Ramos (cell line): Measurements from ENCODE around the gene COLGALT1.
"Not testable (repeated sequence)": the region's sequence is repeated elsewhere in the genome, so short reads cannot be mapped to it uniquely, and the experiment has no call there.

ENCODE experiments used
- in situ Hi-C: fragments of 300-500 bp; cut with MboI; formaldehyde crosslinking; loops from one replicate; pipeline ENCODE4 v1.14.3; 2022; ENCODE audit warnings: low sequenced_read_pairs; ENCODE audit not compliant: unreplicated experiment

The COLGALT1 gene

DNA sequence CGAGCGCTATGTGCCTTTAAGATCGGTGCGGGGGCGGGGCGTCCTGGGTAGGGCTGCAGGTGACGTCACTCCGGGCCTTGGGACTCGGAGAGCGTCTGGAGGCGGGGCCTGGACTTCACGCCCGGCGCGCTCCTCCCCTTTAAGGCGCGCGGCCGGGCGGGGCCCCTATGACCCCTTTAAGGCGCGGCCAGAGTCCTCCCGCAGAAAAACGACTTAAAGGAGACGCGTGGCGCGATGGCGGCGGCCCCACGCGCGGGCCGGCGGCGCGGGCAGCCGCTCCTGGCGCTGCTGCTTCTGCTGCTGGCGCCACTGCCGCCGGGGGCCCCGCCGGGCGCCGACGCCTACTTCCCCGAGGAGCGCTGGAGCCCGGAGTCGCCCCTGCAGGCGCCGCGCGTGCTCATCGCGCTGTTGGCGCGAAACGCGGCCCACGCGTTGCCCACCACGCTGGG is at the start of gene COLGALT1:
COLGALT1 (plus strand) TSS at position 170 of the 449 bp plus-strand sequence; CDS start at position 235, 65 bp downstream.
- in situ Hi-C loops: no loop called here

DNA sequence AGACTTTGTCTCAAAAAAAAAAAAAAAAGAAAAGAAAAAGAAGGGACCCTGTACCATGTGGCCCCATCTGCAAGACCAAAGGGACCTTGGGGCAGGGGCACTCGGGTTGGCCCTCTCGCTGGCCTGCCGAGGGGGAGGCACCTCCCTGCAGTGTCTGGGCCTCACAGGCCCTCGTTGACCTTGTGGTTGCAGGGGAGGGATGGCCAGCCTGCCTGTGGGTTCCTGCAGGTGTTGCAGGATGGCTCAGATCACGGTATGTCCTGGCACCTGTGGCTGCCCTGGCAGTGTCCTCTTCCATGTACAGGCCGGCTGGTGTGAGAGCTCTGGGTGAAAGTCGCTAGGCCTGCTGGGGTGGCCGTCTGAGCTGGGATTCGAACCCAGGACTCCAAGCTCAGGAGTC is 48.7 kb upstream of the COLGALT1 start:
- in situ Hi-C loops: no loop called here

DNA sequence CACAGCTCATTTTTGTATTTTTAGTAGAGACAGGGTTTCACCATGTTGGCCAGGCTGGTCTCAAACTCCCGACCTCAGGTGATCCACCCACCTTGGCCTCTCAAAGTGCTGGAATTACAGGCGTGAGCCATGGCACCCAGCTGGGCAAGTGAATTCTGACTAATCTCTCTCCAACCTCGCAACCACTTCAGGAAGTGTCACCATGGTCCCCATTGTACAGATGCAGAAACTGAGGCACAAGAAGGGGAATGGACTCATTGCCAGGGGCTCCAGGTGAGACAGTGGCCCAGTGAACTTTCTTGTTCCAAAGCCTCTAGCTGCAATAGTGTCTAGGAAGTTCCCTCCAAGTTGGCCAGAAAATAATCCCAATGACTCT is 46.9 kb upstream of the COLGALT1 start:
- in situ Hi-C loops: not testable (repeated sequence)

DNA sequence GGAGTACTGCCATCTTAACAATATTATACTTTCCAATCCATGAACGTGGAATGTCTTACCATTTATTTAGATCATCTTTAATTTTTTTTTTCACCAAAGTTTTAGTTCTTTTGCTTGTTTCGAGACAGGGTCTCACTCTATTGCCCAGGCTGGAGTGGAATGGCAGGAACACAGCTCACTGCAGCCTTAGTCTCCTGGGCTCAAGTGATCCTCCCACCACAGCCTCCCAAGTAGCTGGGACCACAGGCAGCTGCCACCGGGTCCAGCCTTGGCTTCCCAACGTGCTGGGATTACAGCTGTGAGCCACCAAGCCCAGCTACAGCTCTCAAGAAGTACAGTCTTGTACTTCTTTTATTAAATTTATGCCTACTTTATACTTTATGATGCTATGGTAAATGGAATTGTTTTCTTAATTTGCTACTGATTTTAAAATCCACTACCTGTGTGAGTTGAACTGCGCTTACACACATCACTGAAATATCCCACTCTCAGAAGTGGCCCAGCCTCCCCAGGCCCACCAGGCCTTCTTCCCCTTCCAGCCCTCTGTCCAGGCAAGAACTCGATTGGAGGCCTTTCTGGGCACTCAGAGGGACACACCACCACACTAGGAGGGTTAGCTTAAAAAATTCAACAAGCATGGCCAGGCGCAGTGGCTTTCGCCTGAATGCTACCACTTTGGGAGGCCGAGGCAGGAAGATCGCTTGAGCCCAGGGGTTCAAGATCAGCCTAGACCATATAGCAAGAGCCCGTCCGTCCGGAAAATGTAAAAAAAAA is 45.0 kb upstream of the COLGALT1 start:
- in situ Hi-C loops: no loop called here

DNA sequence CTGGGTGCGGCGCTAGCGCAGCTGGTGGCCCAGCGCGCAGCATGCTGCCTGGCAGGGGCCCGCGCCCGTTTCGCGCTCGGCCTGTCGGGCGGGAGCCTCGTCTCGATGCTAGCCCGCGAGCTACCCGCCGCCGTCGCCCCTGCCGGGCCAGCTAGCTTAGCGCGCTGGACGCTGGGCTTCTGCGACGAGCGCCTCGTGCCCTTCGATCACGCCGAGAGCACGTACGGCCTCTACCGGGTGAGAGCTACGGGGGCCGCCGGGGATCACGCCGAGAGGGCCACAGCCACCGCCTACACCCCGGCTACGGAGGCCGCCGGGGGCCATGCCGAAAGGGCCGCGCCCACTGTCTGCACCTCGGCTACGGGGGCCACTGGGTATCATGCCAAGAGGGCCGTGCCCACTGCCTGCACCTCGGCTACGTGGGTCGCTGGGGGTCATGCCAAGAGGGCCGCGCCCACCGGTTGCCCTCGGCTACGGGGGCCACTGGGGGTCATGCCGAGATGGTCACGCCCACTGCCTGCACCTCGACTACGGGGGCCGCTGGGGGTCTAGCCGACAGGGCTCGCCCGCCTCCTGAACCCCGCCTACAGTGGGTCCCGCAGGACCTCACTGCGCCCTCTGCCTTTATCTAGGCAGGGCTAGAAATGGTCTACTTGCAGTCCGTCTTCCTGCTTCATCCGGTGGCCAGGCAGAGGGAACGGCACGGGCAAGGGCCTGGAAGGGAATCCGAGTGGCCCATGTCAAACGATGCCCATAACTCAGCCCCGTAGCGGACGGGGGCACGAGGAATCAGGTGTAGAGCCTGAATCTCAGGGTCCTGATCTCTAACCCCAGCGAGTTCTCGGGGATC is 43.5 kb upstream of the COLGALT1 start:
- in situ Hi-C loops: no loop called here

DNA sequence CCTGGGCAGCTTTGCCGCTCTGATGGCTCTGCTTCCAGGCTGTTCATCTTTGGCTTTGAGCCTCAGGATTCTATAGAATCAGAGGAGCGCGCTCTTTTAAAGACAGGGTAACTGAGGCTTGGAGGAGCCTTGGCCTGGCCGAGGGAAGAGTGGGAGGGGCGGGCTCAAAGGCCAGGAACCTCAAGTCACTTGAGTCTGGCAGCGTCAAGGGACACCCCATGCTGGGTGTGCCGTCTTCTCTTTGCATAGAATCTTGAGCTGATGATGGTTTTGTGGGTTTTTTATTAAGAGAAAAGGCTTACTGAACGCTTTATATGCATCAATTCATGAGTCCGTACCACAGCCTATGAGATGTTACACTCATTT is 42.9 kb upstream of the COLGALT1 start:
- in situ Hi-C loops: no loop called here

DNA sequence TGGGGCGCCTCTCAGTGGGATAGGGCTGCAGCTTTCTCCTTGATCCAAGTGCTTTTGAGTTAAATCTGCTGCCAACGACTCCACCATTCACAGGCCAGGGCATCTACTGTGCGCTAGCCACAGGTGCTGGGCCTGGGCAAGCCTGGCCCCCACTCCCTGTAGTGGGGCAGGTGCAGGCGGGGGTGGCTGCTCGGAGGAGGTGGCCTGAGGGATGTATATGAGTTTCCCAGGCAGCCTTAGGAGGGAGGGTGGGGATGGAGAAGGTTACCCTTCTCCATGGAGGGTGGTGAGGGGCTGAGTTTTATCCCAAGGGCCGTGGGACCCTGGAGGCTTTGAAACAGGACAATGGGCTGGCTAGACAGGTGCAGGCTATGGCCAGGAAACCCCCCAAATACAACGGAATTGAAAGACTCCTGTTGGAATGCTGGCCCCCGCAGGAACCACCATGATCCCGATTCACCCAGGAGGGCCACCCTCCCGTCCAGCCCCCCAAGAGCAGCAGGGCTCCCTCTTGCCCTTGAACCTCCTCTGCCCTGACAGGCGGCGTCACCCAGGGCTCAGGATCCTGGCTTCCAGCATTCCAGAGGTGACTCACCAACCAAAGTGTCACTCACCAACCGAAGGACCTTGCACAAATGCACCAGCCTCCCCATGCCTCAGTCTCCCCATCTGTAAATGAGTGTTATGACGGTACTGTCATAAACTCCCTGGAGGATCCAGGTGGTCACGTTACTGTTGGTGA is 39.9 kb upstream of the COLGALT1 start:
- in situ Hi-C loops: no loop called here

DNA sequence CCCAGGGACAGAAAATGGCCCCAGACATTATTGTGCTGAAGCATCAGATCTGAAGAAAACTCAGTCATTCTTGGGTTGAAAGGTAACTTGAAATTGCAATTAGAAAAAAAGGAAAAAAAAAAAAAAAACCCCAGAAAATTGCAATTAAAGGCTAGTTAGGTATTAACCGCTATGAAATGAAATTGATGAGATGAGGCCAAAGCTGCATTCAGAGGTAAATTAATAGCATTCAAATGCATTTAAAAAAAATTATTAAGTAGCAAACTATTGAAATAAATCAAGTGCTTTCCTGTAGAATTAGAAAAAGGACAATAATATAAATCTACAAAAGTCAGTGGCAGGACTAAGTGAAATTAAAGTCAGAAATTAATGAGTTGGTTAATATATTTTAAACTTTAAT is 37.6 kb upstream of the COLGALT1 start:
- in situ Hi-C loops: no loop called here

DNA sequence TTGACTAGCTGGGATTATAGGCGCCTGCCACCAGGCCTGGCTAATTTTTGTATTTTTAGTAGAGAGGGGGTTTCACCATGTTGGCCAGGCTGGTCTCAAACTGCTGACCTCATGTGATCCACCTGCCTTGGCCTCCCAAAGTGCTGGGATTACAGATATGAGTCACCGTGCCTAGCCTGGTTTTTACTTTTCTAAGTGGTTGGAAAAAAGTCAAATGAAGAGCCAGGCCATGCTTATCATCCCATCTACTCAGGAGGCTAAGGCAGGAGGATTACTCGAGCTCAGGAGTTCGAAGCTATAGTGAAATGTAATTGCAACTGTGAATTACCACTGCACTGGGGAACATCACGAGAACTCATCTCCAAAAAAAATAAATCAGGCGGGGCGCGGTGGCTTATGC is 36.8 kb upstream of the COLGALT1 start:
- in situ Hi-C loops: not testable (repeated sequence)

DNA sequence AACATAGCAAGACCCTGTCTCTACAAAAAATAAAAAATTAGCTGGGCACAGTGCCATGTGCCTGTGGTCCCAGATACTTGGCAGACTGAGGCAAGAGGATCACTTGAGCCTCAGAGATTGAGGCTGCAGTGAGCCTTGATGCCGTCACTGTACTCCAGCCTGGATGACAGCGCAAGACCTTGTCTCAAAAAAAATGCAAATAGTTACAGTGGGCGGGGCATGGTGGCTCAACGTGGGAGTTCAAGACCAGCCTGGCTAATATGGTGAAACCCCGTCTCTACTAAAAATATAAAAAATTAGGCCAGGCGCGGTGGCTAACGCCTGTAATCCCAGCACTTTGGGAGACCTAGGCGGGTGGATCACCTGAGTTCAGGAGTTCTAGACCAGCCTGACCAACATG is 35.5 kb upstream of the COLGALT1 start:
- in situ Hi-C loops: no loop called here

DNA sequence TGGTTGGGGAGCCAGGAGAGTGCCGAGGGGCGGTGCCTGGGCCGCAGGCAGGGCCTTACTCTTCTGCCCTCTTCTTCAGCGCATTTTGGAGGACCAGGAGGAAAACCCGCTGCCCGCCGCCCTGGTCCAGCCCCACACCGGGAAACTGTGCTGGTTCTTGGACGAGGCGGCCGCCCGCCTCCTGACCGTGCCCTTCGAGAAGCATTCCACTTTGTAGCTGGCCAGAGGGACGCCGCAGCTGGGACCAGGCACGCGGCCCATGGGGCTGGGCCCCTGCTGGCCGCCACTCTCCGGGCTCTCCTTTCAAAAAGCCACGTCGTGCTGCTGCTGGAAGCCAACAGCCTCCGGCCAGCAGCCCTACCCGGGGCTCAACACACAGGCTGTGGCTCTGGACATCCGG is 34.6 kb upstream of the COLGALT1 start:
- in situ Hi-C loops: no loop called here

DNA sequence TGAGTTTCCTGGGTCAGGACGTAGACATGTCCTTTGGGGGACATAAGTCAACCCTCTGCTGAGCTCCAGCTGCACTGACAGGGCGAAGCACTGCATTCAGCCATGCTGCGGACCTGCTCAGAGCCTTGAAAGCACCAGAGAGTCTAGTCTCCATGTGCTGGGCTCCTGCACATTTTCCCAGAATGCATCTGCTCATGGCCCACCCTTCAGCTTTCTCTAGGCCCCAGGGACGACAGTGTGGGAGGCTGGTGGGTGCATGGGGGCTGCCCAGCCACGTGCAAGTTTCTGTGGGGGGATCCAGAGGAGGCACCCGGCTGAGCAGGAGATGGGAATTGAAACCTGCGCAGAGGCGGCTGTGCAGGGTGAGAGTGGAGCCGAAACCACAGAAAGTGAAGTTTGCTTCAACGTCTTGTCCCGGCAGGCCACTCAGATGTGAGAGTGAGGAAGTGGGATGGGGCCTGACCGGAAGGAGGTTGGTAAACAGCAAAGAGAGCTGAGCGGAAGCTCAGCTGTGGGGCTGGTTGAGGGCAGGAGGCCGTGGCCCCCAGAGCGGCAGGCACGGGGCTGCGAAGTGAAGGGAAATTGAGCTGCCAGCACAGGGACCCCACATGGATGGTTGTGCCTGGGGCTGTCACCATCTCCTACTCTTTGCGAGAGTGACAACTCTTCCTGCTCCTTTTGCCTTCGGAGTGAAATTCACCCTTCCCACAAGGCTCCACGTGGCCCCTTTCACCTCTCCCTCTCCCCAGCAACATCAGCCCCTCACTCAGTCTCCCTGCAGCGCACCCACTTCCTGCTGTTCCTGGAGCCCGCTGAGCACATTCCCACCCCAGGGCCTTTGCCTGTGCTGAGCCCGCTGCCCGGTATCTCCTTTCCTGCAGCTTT is 32.2 kb upstream of the COLGALT1 start:
- in situ Hi-C loops: no loop called here

DNA sequence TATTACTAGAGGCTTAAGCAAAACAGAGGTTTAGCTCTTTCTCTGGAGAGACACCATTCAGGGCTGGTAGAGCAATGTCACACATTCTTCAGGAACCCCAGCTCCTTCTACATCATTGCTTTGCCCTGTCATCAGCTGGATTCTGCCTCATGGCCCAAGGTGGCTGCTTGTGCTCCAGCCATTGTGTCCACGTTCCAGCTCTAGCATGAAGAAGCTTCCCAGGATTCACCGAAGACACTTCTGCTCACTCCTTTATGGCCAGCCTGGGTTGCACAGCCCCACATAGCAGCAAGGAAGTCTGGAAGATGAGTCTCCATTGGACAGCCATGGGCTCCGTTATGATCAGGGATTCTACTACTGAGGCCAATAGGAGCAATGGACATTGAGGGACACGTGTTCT is 30.8 kb upstream of the COLGALT1 start:
- in situ Hi-C loops: no loop called here

DNA sequence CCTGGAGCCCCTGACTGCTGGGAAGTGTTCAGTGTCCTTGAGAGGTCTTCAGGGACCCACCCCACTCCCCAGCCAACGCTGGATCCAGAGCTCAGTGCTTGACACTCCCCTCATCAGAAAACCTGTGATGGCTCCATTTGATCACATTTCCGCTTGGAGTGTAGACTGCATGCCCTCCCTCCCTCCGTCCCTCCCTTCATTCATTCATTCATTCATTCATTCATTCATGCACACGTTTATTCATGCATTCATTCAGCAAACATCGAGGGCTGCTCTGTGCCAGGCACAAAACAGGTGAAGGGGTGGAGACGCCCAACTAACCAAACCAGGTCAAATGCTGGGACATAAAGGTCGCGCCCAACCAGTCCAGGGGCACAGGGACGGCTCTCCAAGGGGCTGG is 30.3 kb upstream of the COLGALT1 start:
- in situ Hi-C loops: no loop called here

DNA sequence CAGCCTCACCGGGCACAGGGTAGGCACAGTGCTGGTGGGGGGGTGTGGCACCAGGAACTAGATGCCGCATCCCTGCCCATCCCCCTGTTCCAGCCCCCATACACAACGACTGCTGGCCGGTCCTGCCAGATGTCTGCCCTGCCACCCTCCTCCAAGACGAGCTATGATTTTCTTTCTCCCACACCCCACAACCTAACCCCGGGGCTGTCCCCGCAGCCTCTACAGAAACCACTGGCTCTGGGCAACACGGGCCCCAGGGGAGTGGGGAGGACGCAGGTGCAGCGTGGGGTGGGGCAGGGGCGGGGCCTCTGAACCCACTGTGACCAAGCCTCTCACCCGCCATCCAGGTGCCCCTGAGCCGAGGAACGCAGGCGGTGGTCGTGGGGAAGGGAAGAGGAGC is 28.5 kb upstream of the COLGALT1 start:
- in situ Hi-C loops: no loop called here

DNA sequence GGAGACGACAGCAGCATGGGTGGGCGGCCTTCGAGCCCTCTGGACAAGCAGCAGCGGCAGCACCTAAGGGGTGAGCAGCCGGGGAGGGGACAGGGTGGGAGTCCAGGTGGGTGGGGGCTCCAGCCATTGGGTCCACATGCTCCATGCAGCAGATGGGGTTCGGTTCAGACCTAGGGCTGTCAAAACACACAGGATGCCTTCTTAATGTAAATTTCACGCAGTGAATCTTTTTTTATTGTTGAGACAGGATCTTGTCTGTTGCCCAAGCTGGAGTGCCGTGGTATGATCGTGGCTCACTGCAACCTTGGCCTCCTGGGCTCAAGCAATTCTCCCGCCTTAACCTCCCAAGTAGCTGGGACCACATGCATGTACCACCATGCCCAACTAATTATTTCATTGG is 28.1 kb upstream of the COLGALT1 start:
- in situ Hi-C loops: no loop called here

DNA sequence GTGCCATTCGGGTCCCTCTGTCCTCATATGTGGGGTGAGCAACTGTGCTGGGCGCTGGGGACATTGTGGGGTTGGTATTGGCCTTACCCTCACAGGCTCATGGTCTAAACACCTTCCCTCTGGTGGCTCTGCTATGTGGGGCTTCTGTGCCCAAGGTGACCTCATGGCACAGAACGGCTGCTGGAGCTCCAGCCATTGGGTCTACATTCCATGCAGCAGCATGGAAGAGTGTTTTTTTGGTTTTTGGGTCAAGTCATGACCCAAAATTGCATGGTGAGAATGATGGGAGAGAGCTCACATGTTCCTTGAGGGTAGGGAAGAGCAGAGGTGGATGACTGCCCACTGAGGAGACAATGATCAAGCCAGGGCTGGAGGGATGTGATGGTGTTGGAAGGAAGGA is 26.8 kb upstream of the COLGALT1 start:
- in situ Hi-C loops: no loop called here

DNA sequence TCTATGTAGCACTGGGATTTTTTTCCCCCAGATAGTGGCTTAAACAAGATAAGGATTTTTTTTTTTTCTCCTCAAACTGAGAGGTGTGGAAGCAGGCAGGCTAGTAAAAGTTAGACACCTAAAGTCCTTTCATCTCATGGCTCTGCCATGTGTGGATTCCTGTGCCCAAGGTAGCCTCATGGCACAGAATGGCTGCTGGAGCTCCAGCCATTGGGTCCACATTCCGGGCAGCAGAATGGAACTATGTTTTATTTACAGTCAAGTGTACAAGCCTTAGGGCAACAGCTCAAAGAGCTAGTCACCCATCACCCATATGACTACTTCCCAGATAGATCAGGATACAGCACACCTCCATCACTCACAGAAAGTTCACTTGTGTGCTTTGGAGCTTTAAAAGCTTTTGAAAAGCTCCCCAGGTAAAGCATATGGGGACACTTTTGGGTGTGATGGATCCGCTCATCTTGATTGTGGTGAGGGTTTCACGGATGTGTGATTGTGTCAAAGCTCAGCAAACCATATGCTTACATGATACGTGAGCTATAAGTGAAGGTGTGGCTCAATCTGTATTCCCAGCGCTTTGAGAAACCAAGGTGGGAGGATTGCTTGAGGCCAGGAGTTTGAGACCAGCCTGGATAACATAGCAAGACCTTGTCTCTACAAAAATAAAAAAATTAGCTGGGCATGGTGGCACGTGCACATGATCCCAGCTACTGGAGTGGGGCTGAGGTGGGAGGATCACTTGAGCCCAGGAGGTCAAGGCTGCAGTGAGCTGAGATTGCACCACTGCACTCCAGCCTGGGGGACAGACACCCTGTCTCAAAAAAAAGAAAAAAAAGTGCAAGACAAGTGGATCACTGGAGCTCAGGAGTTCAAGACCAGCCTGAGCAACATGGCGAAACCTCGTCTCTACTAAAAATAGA is 25.9 kb upstream of the COLGALT1 start:
- in situ Hi-C loops: no loop called here

DNA sequence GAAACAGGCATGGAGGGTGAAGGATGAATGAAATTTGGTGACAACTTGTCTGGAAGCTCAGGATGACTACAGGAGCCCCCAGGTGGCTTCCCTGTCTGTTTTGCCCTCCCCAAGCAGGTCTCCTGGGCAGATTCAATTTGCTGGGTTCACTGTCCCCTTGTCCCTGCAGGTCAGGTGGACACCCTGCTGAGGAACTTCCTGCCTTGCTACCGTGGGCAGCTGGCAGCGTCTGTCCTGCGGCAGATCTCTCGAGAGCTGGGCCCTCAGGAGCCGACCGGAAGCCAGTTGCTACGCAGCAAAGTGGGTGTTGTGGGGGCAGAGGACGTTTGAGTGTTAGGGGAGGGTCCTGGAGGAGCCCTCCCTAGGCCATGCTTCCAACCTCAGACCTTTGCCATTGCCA is 24.9 kb upstream of the COLGALT1 start:
- in situ Hi-C loops: no loop called here
